Tibial nerve (tissue), 4 donors: Measurements from ENCODE around the gene DIP2C. TPM values are rescaled to one million over a fixed set of nuclear protein-coding genes. Genes with fewer than 3 reads are reported as not detected.

ENCODE experiments used
- DNase-seq, 2 donors: peaks; one replicate each; pipeline ENCODE4 v3.0.0-alpha.2; 2019; ENCODE audit warnings: low spot score in 2 of 2
- H3K27ac ChIP-seq, 4 donors: fragments of 200-600 bp; sonication (generic) in 3 of 4; one replicate each; pipeline ENCODE4 v1.5.1; 2017 to 2019; ENCODE audit warnings: mild to moderate bottlenecking in 1 of 4
- H3K27me3 ChIP-seq, 2 donors: fragments of 200-600 bp; sonication (generic) in 1 of 2; one replicate each; pipeline versions ENCODE4 v1.5.1 to v1.6.0; 2017 to 2019
- H3K36me3 ChIP-seq, 3 donors: fragments of 200-600 bp; sonication (generic); one replicate each; pipeline ENCODE4 v1.5.1; 2018 to 2019
- H3K4me1 ChIP-seq, 4 donors: fragments of 200-600 bp; sonication (generic) in 3 of 4; one replicate each; pipeline ENCODE4 v1.5.1; 2017 to 2019
- H3K4me3 ChIP-seq, 4 donors: fragments of 200-600 bp; sonication (generic) in 3 of 4; one replicate each; pipeline ENCODE4 v1.5.1; 2017 to 2019; ENCODE audit warnings: mild to moderate bottlenecking in 1 of 4, moderate library complexity in 1 of 4
- H3K9me3 ChIP-seq, 4 donors: fragments of 200-600 bp; sonication (generic) in 3 of 4; one replicate each; pipeline ENCODE4 v1.5.1; 2017 to 2019
- CTCF ChIP-seq, 5 experiments: fragments of 200-600 bp in 3 of 5; fragments of 450-650 bp in 2 of 5; sonication (generic) in 3 of 5; IDR thresholded peaks; one replicate each; pipeline ENCODE4 v1.5.1; 2016 to 2019; ENCODE audit warnings: antibody characterized with exemption in 5 of 5, mild to moderate bottlenecking in 3 of 5, moderate library complexity in 2 of 5
- EP300 ChIP-seq, 2 donors: sonication (generic); formaldehyde crosslinking; IDR thresholded peaks; one replicate each; pipeline ENCODE4 v1.6.1; 2017; ENCODE audit warnings: antibody characterized with exemption in 2 of 2, mild to moderate bottlenecking in 1 of 2
- POLR2A ChIP-seq, 2 donors: fragments of 450-650 bp; IDR thresholded peaks; one replicate each; pipeline ENCODE4 v1.6.1; 2017; ENCODE audit warnings: antibody characterized with exemption in 2 of 2, mild to moderate bottlenecking in 2 of 2, moderate library complexity in 2 of 2
- WGBS, 2 donors: methylation state at CpG; one replicate each; pipeline ENCODE4 v1.1.5; 2018; 5-methylcytosine and 5-hydroxymethylcytosine counted together
- total RNA-seq, 4 donors: library from RNA; depleted of rRNA; stranded (reverse); fragments of >200 nt; gene quantifications; one replicate each; pipeline ENCODE4 v1.1.0, GENCODE V29; 2016

Gene DIP2C
- total RNA-seq, 4 donors from 2014 or later = 31.4 to 46.5 (median 36.0) TPM

GRCh38 chr10:289581-289980 lies 399.9 kb downstream of the DIP2C start:
- no peaks in the 10 kb centered on the region for H3K27me3 ChIP-seq
- TF ChIP-seq EP300 (IDR thresholded peaks at IDR 0.05) (no peak), CTCF (IDR thresholded peaks at IDR 0.05) (no peak), POLR2A (IDR thresholded peaks at IDR 0.05) (no peak)
- no peak for DNase-seq
- no peak overlapping the region for H3K27ac ChIP-seq
- peaks cover 0 to 78% (median 9%) of the 10 kb centered on the region in 3 donors for H3K36me3 ChIP-seq
- 93 to 95% methylated on average over 8 to 9 of the region's 9 CpGs for WGBS, 2 donors
- H3K4me3 ChIP-seq = no peak overlapping the region
- no peaks in the 10 kb centered on the region for H3K9me3 ChIP-seq
- H3K4me1 ChIP-seq = peaks cover 0 to 15% (median 5%) of the 10 kb centered on the region in 4 donors

DNA sequence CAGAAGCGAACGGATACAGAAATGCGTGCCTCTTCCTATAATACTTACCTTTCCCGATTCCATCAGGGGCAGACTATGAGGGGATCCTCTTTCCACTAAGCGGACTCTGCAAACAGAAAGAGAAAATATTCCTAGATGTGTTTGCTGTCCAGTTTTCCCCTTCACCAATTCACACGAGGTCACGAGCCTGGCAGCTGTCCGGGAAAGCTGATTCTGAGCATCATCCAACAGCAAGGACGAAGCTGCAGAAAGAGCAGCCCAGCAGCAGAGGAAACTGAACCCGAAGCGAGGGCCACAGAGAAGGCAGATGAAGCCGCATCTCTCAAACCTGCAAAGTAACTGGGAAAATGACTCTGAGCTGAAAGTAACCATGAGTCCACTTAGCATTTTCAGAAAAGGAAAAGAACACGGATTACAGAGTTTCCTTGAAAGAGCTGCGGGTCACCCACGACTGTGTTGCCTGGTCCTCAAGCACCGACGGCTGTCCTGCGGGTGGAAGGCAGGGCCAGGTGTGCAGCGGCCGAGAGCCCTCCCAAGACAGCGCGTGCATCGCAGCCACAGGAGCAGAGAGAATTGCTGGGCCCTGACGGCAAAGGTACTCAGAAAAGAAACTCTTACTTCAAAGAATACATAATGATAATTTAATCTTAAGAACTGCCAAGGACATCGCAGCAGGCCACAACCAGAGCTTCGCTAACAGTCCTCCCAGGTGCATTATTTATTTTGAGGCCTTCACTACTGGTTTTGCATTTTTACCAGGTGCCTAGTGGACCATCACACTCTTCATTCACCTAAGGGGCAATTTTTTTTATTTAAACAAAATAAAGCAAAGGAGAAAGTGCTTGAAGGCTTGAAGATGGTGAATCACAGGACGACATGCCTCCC lies 400.9 kb downstream of the DIP2C start:
- H3K4me1 ChIP-seq = peaks cover 0 to 8% (median 4%) of the 10 kb centered on the region in 4 donors
- DNase-seq = no peak
- no peaks in the 10 kb centered on the region for H3K27me3 ChIP-seq
- H3K9me3 ChIP-seq = no peaks in the 10 kb centered on the region
- WGBS, 2 donors = 92 to 96% methylated on average over 27 of the region's 27 CpGs
- H3K27ac ChIP-seq = no peak overlapping the region
- H3K4me3 ChIP-seq = no peak overlapping the region
- TF ChIP-seq CTCF (IDR thresholded peaks at IDR 0.05) (no peak), POLR2A (IDR thresholded peaks at IDR 0.05) (no peak), EP300 (IDR thresholded peaks at IDR 0.05) (no peak)
- H3K36me3 ChIP-seq = peaks cover 0 to 88% (median 9%) of the 10 kb centered on the region in 3 donors

- DNase-seq = no peak
- Histone ChIP-seq H3K9me3 (no peaks in the 10 kb centered on the region), H3K4me3 (no peak overlapping the region), H3K27me3 (no peaks in the 10 kb centered on the region), H3K27ac (no peak overlapping the region), H3K36me3 (peaks cover 0 to 96% (median 9%) of the 10 kb centered on the region in 3 donors), H3K4me1 (peaks cover 0 to 1% (median 0%) of the 10 kb centered on the region in 4 donors)
- TF ChIP-seq EP300 (IDR thresholded peaks at IDR 0.05) (no peak), POLR2A (IDR thresholded peaks at IDR 0.05) (no peak), CTCF (IDR thresholded peaks at IDR 0.05) (no peak)
- WGBS, 2 donors = 97% methylated on average over 4 of the region's 4 CpGs
Measured at GRCh38 chr10:287814-288213, 401.7 kb downstream of the DIP2C start.

- H3K36me3 ChIP-seq = peaks cover 0 to 96% (median 9%) of the 10 kb centered on the region in 3 donors
- no peak for DNase-seq
Measured at GRCh38 chr10:287026-287709, 402.3 kb downstream of the DIP2C start.

More at GRCh38 chr10:287026-287709, 402.3 kb downstream of the DIP2C start:
- TF ChIP-seq EP300 (IDR thresholded peaks at IDR 0.05) (no peak), CTCF (IDR thresholded peaks at IDR 0.05) (no peak), POLR2A (IDR thresholded peaks at IDR 0.05) (no peak)
- 75 to 77% methylated on average over 4 of the region's 4 CpGs for WGBS, 2 donors
- Histone ChIP-seq H3K27me3 (no peaks in the 10 kb centered on the region), H3K9me3 (no peaks in the 10 kb centered on the region), H3K4me1 (no peaks in the 10 kb centered on the region), H3K4me3 (no peak overlapping the region), H3K27ac (no peak overlapping the region)
